HG02943 (cell line): ENCODE results near the gene MUC12.
"Not testable (repeated sequence)": the region's sequence is repeated elsewhere in the genome, so short reads cannot be mapped to it uniquely, and the experiment has no call there.

Source experiments
- ATAC-seq: cut with Tn5 transposase; IDR thresholded peaks from one replicate; pipeline ENCODE4 v1.9.1; 2021; ENCODE audit warnings: mild to moderate bottlenecking, low read depth, moderate library complexity; ENCODE audit not compliant: unreplicated experiment

Gene MUC12

DNA sequence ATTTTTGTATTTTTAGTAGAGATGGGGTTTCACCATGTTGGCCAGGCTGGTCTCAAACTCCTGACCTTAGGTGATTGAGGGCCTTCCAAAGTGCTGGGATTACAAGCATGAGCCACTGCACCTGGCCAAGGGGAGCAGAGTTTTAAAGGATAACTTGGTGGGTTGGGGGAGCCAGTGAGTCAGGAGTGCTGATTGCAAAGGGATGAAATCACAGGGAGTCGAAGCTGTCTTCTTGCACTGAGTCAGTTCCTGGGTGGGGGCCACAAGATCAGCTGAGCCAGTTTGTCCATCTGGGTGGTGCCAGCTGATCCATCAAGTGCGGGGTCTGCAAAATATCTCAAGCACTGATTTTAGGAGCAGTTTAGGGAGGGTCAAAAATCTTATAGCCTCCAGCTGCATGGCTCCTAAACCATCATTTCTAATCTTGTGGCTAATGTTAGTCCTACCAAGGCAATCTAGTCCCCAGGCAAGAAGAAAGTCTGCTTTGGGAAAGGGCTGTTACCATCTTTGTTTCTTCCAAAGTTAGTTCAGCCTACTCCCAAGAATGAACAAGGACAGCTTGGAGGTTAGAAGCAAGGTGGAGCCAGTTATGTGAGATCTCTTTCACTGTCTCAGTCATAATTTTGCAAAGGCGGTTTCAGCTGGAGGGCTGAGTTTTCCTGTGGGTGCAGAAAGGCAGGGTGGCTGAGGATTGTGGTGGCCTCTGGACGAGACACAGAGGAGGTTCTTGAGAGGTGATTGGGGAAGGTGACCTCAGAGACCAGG, 15.8 kb downstream of the MUC12 start:
- ATAC-seq = not testable (repeated sequence)

DNA sequence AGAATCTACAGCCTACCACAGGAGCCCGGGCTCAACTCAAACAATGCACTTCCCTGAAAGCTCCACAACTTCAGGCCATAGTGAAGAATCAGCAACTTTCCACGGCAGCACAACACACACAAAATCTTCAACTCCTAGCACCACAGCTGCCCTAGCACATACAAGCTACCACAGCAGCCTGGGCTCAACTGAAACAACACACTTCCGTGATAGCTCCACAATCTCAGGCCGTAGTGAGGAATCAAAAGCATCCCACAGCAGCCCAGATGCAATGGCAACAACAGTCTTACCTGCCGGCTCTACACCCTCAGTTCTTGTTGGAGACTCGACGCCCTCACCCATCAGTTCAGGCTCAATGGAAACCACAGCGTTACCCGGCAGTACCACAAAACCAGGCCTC, 22.3 kb downstream of the MUC12 start:
- ATAC-seq = no peak

DNA sequence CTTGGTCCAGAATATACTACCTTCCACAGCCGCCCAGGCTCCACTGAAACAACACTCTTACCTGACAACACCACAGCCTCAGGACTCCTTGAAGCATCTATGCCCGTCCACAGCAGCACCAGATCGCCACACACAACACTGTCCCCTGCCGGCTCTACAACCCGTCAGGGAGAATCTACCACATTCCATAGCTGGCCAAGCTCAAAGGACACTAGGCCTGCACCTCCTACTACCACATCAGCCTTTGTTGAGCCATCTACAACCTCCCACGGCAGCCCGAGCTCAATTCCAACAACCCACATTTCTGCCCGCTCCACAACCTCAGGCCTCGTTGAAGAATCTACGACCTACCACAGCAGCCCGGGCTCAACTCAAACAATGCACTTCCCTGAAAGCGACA, 22.9 kb downstream of the MUC12 start:
- not testable (repeated sequence) for ATAC-seq

DNA sequence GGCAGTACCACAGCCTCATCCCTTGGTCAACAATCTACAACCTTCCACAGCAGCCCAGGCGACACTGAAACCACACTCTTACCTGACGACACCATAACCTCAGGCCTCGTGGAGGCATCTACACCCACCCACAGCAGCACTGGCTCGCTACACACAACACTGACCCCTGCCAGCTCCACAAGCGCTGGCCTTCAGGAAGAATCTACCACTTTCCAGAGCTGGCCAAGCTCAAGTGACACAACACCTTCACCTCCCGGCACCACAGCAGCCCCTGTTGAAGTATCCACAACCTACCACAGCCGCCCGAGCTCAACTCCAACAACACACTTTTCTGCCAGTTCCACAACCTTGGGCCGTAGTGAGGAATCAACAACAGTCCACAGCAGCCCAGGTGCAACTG, 25.3 kb downstream of the MUC12 start:
- not testable (repeated sequence) for ATAC-seq

DNA sequence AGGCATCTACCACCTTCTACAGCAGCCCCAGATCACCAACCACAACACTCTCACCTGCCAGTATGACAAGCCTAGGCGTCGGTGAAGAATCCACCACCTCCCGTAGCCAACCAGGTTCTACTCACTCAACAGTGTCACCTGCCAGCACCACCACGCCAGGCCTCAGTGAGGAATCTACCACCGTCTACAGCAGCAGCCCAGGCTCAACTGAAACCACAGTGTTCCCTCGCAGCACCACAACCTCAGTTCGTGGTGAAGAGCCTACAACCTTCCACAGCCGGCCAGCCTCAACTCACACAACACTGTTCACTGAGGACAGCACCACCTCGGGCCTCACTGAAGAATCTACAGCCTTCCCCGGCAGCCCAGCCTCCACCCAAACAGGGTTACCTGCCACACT, 29.2 kb downstream of the MUC12 start:
- ATAC-seq = not testable (repeated sequence)

DNA sequence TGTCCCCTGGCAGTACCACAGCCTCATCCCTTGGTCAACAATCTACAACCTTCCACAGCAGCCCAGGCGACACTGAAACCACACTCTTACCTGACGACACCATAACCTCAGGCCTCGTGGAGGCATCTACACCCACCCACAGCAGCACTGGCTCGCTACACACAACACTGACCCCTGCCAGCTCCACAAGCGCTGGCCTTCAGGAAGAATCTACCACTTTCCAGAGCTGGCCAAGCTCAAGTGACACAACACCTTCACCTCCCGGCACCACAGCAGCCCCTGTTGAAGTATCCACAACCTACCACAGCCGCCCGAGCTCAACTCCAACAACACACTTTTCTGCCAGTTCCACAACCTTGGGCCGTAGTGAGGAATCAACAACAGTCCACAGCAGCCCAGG, 30.0 kb downstream of the MUC12 start:
- not testable (repeated sequence) for ATAC-seq

DNA sequence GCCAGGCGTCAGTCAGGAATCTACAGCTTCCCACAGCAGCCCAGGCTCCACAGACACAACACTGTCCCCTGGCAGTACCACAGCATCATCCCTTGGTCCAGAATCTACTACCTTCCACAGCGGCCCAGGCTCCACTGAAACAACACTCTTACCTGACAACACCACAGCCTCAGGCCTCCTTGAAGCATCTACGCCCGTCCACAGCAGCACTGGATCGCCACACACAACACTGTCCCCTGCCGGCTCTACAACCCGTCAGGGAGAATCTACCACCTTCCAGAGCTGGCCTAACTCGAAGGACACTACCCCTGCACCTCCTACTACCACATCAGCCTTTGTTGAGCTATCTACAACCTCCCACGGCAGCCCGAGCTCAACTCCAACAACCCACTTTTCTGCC, 30.7 kb downstream of the MUC12 start:
- ATAC-seq = not testable (repeated sequence)

DNA sequence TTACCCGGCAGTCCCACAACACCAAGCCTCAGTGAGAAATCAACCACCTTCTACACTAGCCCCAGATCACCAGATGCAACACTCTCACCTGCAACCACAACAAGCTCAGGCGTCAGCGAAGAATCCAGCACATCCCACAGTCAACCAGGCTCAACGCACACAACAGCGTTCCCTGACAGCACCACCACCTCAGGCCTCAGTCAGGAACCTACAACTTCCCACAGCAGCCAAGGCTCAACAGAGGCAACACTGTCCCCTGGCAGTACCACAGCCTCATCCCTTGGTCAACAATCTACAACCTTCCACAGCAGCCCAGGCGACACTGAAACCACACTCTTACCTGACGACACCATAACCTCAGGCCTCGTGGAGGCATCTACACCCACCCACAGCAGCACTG, 33.0 kb downstream of the MUC12 start:
- not testable (repeated sequence) for ATAC-seq

DNA sequence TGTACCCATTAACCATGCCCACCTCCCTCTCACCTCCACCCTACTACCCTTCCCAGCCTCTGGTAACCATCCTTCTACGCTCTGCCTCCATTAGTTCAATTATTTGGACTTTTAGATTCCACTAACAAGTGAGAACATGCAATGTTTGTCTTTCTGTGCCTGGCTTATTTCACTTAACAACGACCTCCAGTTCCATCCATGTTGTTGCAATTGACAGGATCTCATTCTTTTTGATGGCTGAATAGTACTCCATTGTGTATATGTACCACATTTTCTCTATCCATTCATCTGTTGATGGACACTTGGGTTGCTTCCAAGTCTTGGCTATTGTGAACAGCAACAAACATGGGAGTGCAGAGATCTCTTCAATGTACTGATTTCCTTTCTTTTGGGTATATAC, 38.0 kb downstream of the MUC12 start:
- ATAC-seq = not testable (repeated sequence)

DNA sequence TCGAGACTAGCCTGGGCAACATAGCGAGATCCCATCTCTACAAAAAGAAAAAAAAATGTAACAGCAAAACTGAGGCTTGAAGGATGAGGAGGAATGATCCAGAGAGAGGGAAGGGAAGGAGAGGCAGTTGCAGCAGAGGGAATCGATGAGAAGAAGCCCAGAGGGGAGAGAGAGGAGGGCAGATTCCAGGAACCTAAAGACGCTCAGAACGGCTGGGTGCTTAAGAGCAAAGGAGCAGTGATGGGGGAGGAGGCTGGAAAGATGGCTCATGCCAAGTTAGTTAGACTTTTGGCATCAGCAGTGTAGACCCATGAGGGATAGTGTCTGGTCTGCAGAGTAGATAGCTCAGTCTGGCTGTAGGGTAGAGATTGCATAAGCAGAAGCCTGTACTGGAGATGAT, 40.3 kb downstream of the MUC12 start:
- no peak for ATAC-seq

DNA sequence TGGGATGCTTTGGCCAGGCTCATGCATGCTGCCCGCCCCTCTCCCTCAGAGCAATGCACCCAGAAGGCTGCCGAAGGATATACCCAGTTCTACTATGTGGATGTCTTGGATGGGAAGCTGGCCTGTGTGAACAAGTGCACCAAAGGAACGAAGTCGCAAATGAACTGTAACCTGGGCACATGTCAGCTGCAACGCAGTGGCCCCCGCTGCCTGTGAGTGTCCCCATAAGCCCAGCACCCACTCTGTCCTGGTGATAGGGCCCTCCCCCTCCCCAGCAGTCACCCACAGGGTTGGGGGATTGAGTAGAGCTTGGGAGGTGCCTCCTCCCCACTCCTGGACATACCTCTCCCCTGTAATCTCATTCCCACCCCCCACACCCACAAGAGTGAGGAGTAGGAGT, 43.6 kb downstream of the MUC12 start:
- ATAC-seq = no peak

DNA sequence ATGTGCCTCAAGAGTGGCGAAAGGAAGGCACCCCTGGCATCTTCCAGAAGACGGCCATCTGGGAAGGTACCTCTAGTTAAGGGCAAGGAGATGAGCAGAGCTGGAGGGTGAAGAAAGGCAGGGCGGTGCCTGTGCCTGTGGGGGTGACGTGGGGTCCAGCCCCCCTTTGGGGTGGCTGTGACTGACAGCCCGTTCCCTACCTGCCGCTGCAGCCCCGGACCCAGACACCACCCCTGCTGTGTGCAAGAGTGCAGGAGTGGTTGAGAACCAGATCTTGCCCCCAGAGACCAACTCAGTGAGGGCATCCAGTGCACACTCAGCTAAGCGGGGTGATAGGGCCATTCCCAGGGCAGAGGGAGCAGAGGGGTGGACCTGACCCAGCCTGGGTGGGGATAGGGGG, 46.3 kb downstream of the MUC12 start:
- ATAC-seq = no peak

DNA sequence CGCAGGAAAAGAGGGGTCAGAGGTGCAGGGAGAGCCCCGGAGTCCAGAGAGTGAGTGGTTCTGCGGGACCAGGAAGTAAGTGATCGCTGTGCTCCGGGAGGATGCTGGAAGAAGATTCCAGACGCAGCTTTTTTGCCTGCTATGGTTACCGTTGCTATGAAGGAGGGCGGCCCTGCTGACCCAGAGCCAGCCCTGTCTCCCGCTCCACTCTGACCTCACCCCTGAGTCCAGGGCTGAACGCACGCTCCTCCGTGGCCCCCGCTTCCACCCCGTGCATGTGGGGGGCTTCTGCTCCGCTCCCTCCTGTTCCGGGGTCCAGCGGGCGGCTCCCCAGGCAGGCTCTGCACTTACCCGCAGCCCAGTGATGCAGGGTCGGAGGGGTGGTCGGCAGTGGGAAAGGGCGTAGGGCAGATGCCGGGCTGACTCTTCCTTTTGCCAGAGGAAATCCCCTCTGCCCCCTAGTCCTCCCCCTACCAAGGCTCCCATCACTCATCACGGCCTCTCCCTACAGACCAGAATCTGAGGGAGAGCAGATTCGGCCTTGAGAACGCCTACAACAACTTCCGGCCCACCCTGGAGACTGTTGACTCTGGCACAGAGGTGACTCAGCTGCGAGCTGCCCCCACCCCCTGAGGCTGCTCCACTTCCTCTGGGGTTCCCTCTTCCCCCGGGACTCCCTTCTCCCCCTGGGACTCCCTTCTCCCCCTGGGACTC, 47.9 kb downstream of the MUC12 start:
- peak; percentile 81 for ATAC-seq

DNA sequence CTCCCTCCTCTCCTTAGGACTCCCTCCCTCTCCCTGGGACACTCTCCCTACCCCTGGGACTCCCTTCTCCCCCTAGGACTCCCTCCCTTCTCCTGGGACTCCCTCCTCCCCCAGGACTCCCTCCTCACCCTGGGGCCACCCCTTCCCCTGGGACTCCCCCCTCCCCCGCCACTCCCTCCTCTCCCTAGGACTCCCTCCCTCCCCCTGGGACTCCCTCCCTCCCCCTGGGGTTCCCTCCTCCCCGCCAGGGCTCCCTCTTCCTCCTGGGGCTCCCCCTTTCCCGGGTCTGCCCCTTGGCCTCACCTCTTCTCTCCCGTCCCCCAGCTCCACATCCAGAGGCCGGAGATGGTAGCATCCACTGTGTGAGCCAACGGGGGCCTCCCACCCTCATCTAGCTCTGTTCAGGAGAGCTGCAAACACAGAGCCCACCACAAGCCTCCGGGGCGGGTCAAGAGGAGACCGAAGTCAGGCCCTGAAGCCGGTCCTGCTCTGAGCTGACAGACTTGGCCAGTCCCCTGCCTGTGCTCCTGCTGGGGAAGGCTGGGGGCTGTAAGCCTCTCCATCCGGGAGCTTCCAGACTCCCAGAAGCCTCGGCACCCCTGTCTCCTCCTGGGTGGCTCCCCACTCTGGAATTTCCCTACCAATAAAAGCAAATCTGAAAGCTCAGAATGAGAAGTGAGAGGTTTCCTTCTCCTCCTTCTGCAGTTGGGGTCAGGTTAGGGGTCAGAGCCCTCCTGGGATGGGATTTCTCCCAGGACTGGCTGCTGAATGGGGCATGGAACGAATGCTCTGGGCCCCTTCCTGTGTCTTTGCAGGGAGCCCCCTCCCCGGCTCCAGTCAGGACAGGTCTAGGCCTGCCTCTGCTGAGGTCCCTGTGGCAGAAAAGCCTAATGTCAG, 49.2 kb downstream of the MUC12 start:
- no peak for ATAC-seq

DNA sequence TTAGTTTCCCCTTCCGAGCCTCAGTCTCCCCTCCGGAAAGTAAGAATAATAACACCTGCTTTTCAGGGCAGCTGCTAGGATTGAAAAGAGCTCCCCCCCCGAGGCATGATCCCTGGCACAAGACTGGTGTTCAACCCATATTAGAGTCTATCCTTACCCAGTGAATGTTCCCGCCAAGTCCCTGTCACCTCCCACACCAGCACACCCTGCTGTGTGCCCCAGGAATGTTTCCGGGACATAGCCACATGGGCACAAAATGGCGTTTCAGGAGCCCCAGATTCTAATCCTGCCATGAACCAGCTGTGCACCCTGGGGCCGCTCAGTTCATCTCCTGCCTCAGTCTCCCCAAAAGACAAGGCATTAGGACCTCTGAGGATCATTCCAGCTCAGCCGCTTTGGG, 51.1 kb downstream of the MUC12 start:
- ATAC-seq = no peak

DNA sequence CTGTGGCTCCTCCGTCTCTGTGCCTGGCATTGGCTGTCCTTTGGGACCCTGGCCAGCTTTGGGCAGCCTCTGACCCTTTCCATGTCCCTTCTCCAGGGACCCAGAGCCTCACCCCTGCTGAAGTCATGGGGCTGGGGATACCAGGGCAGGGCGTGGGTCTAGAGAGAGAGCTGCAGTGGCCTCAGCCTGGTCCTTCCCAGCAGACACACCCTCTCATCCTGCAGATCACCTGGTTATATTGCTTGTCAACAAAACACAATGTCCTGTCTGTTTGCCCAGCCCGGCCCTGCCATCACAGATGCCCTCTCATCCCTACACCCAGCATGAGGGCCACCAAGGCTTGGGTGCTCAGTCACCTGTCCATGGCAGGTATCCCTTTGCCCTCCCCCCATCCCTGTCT, 52.3 kb downstream of the MUC12 start:
- no peak for ATAC-seq

DNA sequence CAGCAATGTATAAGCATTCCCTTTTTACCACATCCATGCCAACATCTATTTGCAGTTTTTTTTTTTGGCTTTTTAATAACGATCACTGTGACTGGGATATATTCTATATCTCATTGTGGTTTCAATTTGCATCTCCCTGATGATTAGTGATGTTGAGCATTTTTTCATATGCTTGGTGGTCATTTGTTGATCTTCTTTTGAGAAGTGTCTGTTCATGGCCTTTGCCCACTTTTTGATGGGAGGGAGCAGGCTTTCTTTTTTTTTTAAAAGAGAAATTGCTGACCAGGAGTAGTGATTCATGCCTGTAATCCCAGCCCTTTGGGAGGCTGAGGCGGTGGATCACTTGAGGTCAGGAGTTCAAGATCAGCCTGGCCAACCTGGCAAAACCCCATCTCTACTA, 54.5 kb downstream of the MUC12 start:
- no peak for ATAC-seq

DNA sequence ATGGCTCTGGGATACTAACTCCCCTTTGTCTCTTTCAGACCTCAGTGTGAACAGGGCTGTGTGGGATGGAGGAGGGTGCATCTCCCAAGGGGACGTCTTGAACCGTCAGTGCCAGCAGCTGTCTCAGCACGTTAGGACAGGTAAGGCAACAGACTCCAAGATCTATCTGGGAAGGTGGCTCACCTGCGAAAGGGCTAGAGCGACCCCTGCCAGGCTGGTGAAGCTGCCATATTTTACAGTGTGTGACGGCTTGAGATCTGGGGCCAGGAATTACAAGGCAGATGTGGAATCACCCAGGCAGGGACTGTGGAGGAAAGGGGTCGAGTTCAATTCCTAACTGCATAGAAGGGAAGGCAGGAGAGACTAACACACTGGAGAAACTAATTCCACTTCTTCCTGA, 61.7 kb downstream of the MUC12 start:
- ATAC-seq = no peak

DNA sequence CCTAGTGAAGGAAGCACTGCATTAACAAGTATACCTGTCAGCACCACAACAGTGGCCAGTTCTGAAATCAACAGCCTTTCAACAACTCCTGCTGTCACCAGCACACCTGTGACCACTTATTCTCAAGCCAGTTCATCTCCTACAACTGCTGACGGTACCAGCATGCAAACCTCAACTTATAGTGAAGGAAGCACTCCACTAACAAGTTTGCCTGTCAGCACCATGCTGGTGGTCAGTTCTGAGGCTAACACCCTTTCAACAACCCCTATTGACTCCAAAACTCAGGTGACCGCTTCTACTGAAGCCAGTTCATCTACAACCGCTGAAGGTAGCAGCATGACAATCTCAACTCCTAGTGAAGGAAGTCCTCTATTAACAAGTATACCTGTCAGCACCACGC, 66.6 kb downstream of the MUC12 start:
- no peak for ATAC-seq

DNA sequence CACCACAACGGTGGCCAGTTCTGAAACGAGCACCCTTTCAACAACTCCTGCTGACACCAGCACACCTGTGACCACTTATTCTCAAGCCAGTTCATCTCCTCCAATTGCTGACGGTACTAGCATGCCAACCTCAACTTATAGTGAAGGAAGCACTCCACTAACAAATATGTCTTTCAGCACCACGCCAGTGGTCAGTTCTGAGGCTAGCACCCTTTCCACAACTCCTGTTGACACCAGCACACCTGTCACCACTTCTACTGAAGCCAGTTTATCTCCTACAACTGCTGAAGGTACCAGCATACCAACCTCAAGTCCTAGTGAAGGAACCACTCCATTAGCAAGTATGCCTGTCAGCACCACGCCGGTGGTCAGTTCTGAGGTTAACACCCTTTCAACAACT, 71.9 kb downstream of the MUC12 start:
- not testable (repeated sequence) for ATAC-seq

DNA sequence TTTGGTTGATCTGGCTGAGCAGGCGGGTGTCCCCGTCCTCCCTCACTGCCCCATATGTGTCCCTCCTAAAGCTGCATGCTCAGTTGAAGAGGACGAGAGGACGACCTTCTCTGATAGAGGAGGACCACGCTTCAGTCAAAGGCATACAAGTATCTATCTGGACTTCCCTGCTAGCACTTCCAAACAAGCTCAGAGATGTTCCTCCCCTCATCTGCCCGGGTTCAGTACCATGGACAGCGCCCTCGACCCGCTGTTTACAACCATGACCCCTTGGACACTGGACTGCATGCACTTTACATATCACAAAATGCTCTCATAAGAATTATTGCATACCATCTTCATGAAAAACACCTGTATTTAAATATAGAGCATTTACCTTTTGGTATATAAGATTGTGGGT, 89.0 kb downstream of the MUC12 start:
- ATAC-seq = no peak
